SK-N-SH treated with all-trans-retinoic acid at 6 μM for 48 hours (cell line): ENCODE data around the gene AMOTL1.

Experiments used
- ATAC-seq: fragments of 200-7000 bp; cut with Tn5 transposase; 3 replicates; pipeline ENCODE4 v1.9.1; 2020; ENCODE audit warnings: mild to moderate bottlenecking, moderate library complexity
- BACH2 ChIP-seq: fragments of 250-450 bp; sonication (Bioruptor Pico); IDR thresholded peaks from 2 replicates; pipeline ENCODE4 v1.9.0; 2021; ENCODE audit warnings: mild to moderate bottlenecking, borderline replicate concordance
- CSDC2 ChIP-seq: fragments of 250-450 bp; sonication (Bioruptor Pico); IDR thresholded peaks from 2 replicates; pipeline ENCODE4 v1.5.0; 2020; ENCODE audit warnings: mild to moderate bottlenecking, moderate library complexity
- ESRRG ChIP-seq: fragments of 250-450 bp; sonication (Bioruptor Pico); IDR thresholded peaks from 2 replicates; pipeline ENCODE4 v1.6.1; 2021; ENCODE audit warnings: mild to moderate bottlenecking
- GLIS3 ChIP-seq: fragments of 250-450 bp; sonication (Bioruptor Pico); IDR thresholded peaks from 2 replicates; pipeline ENCODE4 v1.5.0; 2020; ENCODE audit warnings: mild to moderate bottlenecking, moderate library complexity
- OSR1 ChIP-seq: fragments of 250-450 bp; sonication (Bioruptor Pico); IDR thresholded peaks from 2 replicates; pipeline ENCODE4 v1.8.0; 2022; ENCODE audit warnings: moderate library complexity, mild to moderate bottlenecking, inconsistent platforms
- PPARA ChIP-seq: fragments of 250-450 bp; sonication (Bioruptor Pico); IDR thresholded peaks from 2 replicates; pipeline ENCODE4 v1.5.0; 2020; ENCODE audit warnings: mild to moderate bottlenecking, borderline replicate concordance
- RARB ChIP-seq: fragments of 250-450 bp; sonication (Bioruptor Pico); IDR thresholded peaks from 2 replicates; pipeline ENCODE4 v1.8.0; 2021; ENCODE audit warnings: mild to moderate bottlenecking, moderate library complexity
- TCF4 ChIP-seq: fragments of 250-450 bp; sonication (Bioruptor Pico); IDR thresholded peaks from 2 replicates; pipeline ENCODE4 v1.8.0; 2021; ENCODE audit warnings: mild to moderate bottlenecking, moderate library complexity, borderline replicate concordance
- ZC3H10 ChIP-seq: fragments of 250-450 bp; sonication (Bioruptor Pico); IDR thresholded peaks from 2 replicates; pipeline ENCODE4 v1.5.1; 2021; ENCODE audit warnings: mild to moderate bottlenecking, moderate library complexity
- ZFP3 ChIP-seq: fragments of 250-450 bp; sonication (Bioruptor Pico); IDR thresholded peaks from 2 replicates; pipeline ENCODE4 v1.5.0; 2020; ENCODE audit warnings: mild to moderate bottlenecking, moderate library complexity
- ZFP30 ChIP-seq: fragments of 450-650 bp; formaldehyde crosslinking; IDR thresholded peaks from 2 replicates; pipeline ENCODE4 v1.5.0; 2022; ENCODE audit warnings: mild to moderate bottlenecking, moderate library complexity
- ZNF565 ChIP-seq: fragments of 450-650 bp; formaldehyde crosslinking; conservative IDR thresholded peaks from 2 replicates; pipeline ENCODE4 v1.5.0; 2020; ENCODE audit warnings: low read depth, mild to moderate bottlenecking, moderate library complexity
- ZNF70 ChIP-seq: fragments of 450-650 bp; formaldehyde crosslinking; IDR thresholded peaks from 2 replicates; pipeline ENCODE4 v1.5.0; 2020; ENCODE audit warnings: mild to moderate bottlenecking, moderate library complexity
- ZNF8 ChIP-seq: fragments of 450-650 bp; formaldehyde crosslinking; IDR thresholded peaks from 2 replicates; pipeline ENCODE4 v1.5.0; 2020; ENCODE audit warnings: mild to moderate bottlenecking, moderate library complexity
- TF ChIP-seq, protein P1 (sequence below): fragments of 250-450 bp; sonication (Bioruptor Pico); IDR thresholded peaks from 2 replicates; pipeline ENCODE4 v1.8.0; 2020; ENCODE audit warnings: mild to moderate bottlenecking, moderate library complexity, borderline replicate concordance
- TF ChIP-seq, protein P2 (sequence below): fragments of 250-450 bp; sonication (Bioruptor Pico); IDR thresholded peaks from 2 replicates; pipeline ENCODE4 v1.5.1; 2020; ENCODE audit warnings: low read depth, mild to moderate bottlenecking, moderate library complexity
- TF ChIP-seq, protein P3 (sequence below): fragments of 250-450 bp; sonication (Bioruptor Pico); IDR thresholded peaks from 2 replicates; pipeline ENCODE4 v1.5.1; 2021; ENCODE audit warnings: mild to moderate bottlenecking, moderate library complexity
- TF ChIP-seq, protein P4 (sequence below): fragments of 250-450 bp; sonication (Bioruptor Pico); IDR thresholded peaks from 2 replicates; pipeline ENCODE4 v1.5.0; 2020; ENCODE audit warnings: mild to moderate bottlenecking, moderate library complexity

Gene AMOTL1

DNA sequence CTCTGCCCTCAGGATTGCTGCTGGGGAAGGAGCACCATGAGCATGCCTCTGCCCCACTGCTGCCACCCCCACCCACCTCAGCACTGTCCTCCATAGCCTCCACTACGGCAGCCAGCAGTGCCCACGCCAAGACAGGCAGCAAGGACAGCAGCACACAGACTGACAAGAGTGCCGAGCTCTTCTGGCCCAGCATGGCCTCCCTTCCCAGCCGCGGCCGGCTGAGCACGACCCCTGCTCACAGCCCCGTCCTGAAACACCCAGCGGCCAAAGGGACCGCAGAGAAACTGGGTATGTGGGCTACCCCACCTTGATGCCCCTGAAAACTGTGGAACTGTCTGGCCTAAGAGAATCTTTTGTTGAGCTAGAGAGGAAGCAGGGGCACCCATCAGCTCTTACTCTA lies 101.0 kb downstream of the AMOTL1 start:
- ATAC-seq = no peak
- TF ChIP-seq CSDC2 (CRISPR knock-in tag) (no peak), PPARA (CRISPR knock-in tag) (no peak), ZFP30 (no peak), ZNF565 (CRISPR knock-in tag) (no peak), OSR1 (CRISPR knock-in tag) (no peak), BACH2 (CRISPR knock-in tag) (no peak), ZC3H10 (CRISPR knock-in tag) (no peak), ZNF8 (no peak), ZNF70 (CRISPR knock-in tag) (no peak), RARB (CRISPR knock-in tag) (no peak), GLIS3 (CRISPR knock-in tag) (no peak)
- TF ChIP-seq, protein P1, sequence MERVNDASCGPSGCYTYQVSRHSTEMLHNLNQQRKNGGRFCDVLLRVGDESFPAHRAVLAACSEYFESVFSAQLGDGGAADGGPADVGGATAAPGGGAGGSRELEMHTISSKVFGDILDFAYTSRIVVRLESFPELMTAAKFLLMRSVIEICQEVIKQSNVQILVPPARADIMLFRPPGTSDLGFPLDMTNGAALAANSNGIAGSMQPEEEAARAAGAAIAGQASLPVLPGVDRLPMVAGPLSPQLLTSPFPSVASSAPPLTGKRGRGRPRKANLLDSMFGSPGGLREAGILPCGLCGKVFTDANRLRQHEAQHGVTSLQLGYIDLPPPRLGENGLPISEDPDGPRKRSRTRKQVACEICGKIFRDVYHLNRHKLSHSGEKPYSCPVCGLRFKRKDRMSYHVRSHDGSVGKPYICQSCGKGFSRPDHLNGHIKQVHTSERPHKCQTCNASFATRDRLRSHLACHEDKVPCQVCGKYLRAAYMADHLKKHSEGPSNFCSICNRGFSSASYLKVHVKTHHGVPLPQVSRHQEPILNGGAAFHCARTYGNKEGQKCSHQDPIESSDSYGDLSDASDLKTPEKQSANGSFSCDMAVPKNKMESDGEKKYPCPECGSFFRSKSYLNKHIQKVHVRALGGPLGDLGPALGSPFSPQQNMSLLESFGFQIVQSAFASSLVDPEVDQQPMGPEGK = no peak
- TF ChIP-seq, protein P2, sequence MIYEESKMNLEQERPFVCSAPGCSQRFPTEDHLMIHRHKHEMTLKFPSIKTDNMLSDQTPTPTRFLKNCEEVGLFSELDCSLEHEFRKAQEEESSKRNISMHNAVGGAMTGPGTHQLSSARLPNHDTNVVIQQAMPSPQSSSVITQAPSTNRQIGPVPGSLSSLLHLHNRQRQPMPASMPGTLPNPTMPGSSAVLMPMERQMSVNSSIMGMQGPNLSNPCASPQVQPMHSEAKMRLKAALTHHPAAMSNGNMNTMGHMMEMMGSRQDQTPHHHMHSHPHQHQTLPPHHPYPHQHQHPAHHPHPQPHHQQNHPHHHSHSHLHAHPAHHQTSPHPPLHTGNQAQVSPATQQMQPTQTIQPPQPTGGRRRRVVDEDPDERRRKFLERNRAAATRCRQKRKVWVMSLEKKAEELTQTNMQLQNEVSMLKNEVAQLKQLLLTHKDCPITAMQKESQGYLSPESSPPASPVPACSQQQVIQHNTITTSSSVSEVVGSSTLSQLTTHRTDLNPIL = no peak
- TF ChIP-seq, protein P3, sequence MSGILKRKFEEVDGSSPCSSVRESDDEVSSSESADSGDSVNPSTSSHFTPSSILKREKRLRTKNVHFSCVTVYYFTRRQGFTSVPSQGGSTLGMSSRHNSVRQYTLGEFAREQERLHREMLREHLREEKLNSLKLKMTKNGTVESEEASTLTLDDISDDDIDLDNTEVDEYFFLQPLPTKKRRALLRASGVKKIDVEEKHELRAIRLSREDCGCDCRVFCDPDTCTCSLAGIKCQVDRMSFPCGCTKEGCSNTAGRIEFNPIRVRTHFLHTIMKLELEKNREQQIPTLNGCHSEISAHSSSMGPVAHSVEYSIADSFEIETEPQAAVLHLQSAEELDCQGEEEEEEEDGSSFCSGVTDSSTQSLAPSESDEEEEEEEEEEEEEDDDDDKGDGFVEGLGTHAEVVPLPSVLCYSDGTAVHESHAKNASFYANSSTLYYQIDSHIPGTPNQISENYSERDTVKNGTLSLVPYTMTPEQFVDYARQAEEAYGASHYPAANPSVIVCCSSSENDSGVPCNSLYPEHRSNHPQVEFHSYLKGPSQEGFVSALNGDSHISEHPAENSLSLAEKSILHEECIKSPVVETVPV = no peak
- TF ChIP-seq, all 23 proteins: peak for 0

DNA sequence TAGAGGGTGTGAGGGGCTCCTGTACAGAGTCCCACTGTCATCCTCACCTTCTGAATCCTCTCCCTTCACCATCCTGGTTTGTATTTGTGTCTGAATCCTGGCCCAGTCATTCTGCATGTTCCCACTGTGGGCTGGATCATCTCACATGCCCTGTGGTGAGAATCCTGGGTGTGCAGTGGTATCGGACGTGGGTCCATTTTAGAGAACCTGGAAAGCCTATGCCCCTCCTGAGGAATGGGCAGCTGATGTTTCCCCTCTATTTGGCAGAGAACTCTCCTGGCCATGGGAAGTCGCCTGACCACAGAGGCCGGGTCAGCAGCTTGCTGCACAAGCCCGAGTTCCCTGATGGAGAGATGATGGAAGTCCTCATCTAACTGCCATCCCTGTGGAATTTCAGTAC lies 102.3 kb downstream of the AMOTL1 start:
- no peak for ATAC-seq
- TF ChIP-seq, protein P3 = no peak
- TF ChIP-seq OSR1 (CRISPR knock-in tag) (no peak), RARB (CRISPR knock-in tag) (no peak), CSDC2 (CRISPR knock-in tag) (no peak), ZC3H10 (CRISPR knock-in tag) (no peak), ZNF70 (CRISPR knock-in tag) (no peak), ZFP3 (CRISPR knock-in tag) (no peak), TCF4 (no peak), ZFP30 (no peak), ESRRG (CRISPR knock-in tag) (no peak)
- TF ChIP-seq, protein P2 = no peak
- TF ChIP-seq, protein P4, sequence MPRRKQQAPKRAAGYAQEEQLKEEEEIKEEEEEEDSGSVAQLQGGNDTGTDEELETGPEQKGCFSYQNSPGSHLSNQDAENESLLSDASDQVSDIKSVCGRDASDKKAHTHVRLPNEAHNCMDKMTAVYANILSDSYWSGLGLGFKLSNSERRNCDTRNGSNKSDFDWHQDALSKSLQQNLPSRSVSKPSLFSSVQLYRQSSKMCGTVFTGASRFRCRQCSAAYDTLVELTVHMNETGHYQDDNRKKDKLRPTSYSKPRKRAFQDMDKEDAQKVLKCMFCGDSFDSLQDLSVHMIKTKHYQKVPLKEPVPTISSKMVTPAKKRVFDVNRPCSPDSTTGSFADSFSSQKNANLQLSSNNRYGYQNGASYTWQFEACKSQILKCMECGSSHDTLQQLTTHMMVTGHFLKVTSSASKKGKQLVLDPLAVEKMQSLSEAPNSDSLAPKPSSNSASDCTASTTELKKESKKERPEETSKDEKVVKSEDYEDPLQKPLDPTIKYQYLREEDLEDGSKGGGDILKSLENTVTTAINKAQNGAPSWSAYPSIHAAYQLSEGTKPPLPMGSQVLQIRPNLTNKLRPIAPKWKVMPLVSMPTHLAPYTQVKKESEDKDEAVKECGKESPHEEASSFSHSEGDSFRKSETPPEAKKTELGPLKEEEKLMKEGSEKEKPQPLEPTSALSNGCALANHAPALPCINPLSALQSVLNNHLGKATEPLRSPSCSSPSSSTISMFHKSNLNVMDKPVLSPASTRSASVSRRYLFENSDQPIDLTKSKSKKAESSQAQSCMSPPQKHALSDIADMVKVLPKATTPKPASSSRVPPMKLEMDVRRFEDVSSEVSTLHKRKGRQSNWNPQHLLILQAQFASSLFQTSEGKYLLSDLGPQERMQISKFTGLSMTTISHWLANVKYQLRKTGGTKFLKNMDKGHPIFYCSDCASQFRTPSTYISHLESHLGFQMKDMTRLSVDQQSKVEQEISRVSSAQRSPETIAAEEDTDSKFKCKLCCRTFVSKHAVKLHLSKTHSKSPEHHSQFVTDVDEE (CRISPR knock-in tag) = no peak

DNA sequence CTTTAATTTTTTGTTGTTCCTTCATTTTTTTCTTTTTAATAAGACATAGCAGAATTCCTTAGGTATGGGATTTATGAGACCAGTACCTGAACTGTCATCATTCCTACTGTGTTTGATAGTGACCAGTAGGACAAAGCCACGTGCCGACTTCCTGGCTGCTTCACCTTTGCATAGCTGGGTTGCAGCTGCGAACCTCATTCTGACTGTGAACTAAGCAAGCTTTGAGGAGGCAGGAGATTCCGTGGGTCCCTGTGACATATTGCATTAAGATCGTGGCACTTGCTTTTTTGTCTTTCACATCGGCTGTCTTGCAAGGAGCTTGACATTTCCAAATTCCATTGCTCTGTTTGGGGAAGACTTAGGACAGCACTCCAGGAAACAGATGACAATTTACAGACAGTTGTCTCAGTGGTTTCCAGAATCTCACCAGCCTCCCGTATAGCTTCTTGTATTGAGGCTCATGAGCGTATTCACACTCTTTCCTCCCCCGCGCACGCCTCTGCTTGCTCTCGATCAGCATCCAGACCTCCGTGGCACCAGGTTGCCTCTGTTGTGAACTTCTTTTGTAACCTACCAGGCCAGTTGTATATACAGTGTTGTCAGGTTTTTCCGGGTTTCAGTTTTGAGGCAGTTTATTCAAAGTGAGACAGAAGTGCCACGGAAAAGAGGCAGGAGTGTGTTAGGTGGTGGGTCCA lies 103.5 kb downstream of the AMOTL1 start:
- TF ChIP-seq, protein P2 = no peak
- ATAC-seq = no peak
